K562 (cell line): ENCODE results near the gene KLF1. TPM values are rescaled to one million over a fixed set of nuclear protein-coding genes. Genes with fewer than 3 reads are reported as not detected.

ENCODE experiments used
- BCOR ChIP-seq: fragments of 450-650 bp; IDR thresholded peaks from 2 replicates; pipeline ENCODE4 v1.6.1; 2016
- BHLHE40 ChIP-seq: IDR thresholded peaks from 2 replicates; pipeline ENCODE4 v1.6.1; 2011; ENCODE audit warnings: low read length, improper control_type of control experiment
- CBFA2T2 ChIP-seq: fragments of 450-650 bp; conservative IDR thresholded peaks from 2 replicates; pipeline ENCODE4 v1.6.1; 2017; ENCODE audit warnings: mild to moderate bottlenecking
- CBX5 ChIP-seq: IDR thresholded peaks from 2 replicates; pipeline ENCODE4 v1.6.1; 2014; ENCODE audit warnings: low read depth, borderline replicate concordance
- CGGBP1 ChIP-seq: fragments of 250-450 bp; sonication (Bioruptor Pico); IDR thresholded peaks from 2 replicates; pipeline ENCODE4 v1.9.0; 2021; ENCODE audit warnings: mild to moderate bottlenecking
- CSDE1 ChIP-seq, 2 experiments: fragments of 450-650 bp; IDR thresholded peaks; 2 replicates each; pipeline ENCODE4 v1.6.1; 2016; ENCODE audit warnings: mild to moderate bottlenecking in 1 of 2
- FOXA1 ChIP-seq: fragments of 450-650 bp; IDR thresholded peaks from 2 replicates; pipeline ENCODE4 v1.6.1; 2016; ENCODE audit warnings: mild to moderate bottlenecking, borderline replicate concordance
- FOXJ2 ChIP-seq: fragments of 200-800 bp; sonication (Bioruptor generic); IDR thresholded peaks from 2 replicates; pipeline ENCODE4 v1.6.1; 2016; ENCODE audit warnings: missing genetic modification characterization, missing compliant biosample characterization
- GABPB1 ChIP-seq: sonication (generic); formaldehyde crosslinking; IDR thresholded peaks from 2 replicates; pipeline ENCODE4 v1.8.0; 2022; ENCODE audit warnings: mild to moderate bottlenecking, missing genetic modification reagents
- JUN ChIP-seq, 2 experiments: sonication (generic) in 1 of 2; formaldehyde crosslinking in 1 of 2; IDR thresholded peaks; 2 replicates each; pipeline versions ENCODE4 v1.6.1 to v1.8.0; 2012 to 2022; ENCODE audit warnings: borderline replicate concordance in 2 of 2, mild to moderate bottlenecking in 2 of 2, improper control_type of control experiment in 1 of 2, low read depth in 1 of 2, low read length in 1 of 2, missing genetic modification reagents in 1 of 2
- L3MBTL2 ChIP-seq: fragments of 450-650 bp; IDR thresholded peaks from 2 replicates; pipeline ENCODE4 v1.6.1; 2016; ENCODE audit warnings: mild to moderate bottlenecking, moderate library complexity
- NFYB ChIP-seq: IDR thresholded peaks from 2 replicates; pipeline ENCODE4 v1.6.1; 2011; ENCODE audit warnings: mild to moderate bottlenecking, moderate library complexity; ENCODE audit not compliant: insufficient read length; ENCODE audit errors: extremely low read depth
- POLR2G ChIP-seq: fragments of 200-400 bp; formaldehyde crosslinking; IDR thresholded peaks from 2 replicates; pipeline ENCODE4 v1.6.1; 2017; ENCODE audit warnings: low read depth, mild to moderate bottlenecking, antibody characterized with exemption, low read length, moderate library complexity
- RNF2 ChIP-seq: sonication (generic); IDR thresholded peaks from 2 replicates; pipeline ENCODE4 v1.6.1; 2016
- SIN3B ChIP-seq: fragments of 450-650 bp; IDR thresholded peaks from 2 replicates; pipeline ENCODE4 v1.6.1; 2017; ENCODE audit warnings: low read depth, mild to moderate bottlenecking, moderate library complexity
- TGIF2 ChIP-seq: sonication (generic); formaldehyde crosslinking; IDR thresholded peaks from 2 replicates; pipeline ENCODE4 v1.8.1; 2022; ENCODE audit warnings: mild to moderate bottlenecking, missing genetic modification reagents, moderate library complexity
- YY1 ChIP-seq, 3 experiments: IDR thresholded peaks; 2 replicates each; pipeline ENCODE4 v1.6.1; 2011; ENCODE audit warnings: low read length in 2 of 3, mild to moderate bottlenecking in 2 of 3, moderate library complexity in 2 of 3, borderline replicate concordance in 1 of 3, control low read depth in 1 of 3, low read depth in 1 of 3; ENCODE audit not compliant: insufficient read depth in 3 of 3, insufficient replicate concordance in 2 of 3, control insufficient read depth in 1 of 3, insufficient read length in 1 of 3; ENCODE audit errors: extremely low read depth in 1 of 3
- ZNF232 ChIP-seq: sonication (generic); formaldehyde crosslinking; IDR thresholded peaks from 2 replicates; pipeline ENCODE4 v1.8.0; 2022; ENCODE audit warnings: mild to moderate bottlenecking, missing genetic modification reagents
- ZNF436 ChIP-seq: fragments of 250-450, 450-650 bp; sonication (Bioruptor Pico); formaldehyde crosslinking; IDR thresholded peaks from 2 replicates; pipeline ENCODE4 v1.7.0; 2020; ENCODE audit warnings: mild to moderate bottlenecking
- ZNF511 ChIP-seq: sonication (generic); formaldehyde crosslinking; IDR thresholded peaks from 2 replicates; pipeline ENCODE4 v1.8.0; 2022; ENCODE audit warnings: mild to moderate bottlenecking, missing genetic modification reagents
- polyA plus RNA-seq, 8 experiments: library from polyadenylated mRNA; depleted of rRNA in 4 of 8; stranded (reverse) in 5 of 8; unstranded in 3 of 8; fragments of >200 nt; fragmentation: Nextera tagmentation in 2 of 8; fragmentation: Illumina TruSeq in 1 of 8; extraction: Ambion mirVana in 2 of 8; extraction: Trizol in 1 of 8; gene quantifications; 2 replicates each; pipeline versions ENCODE4 v1.2.1 to v1.2.3, GENCODE V29; 2011 to 2014; ENCODE audit warnings: inconsistent platforms in 1 of 8, missing spikeins in 1 of 8
- total RNA-seq, 7 experiments: library from RNA; depleted of rRNA in 6 of 7; stranded (reverse); fragments of >200 nt in 6 of 7; fragmentation: Illumina TruSeq in 2 of 7; extraction: Trizol in 2 of 7; gene quantifications; 2 replicates each; pipeline versions ENCODE4 v1.2.1 to v1.2.3, GENCODE V29; 2011 to 2021; ENCODE audit warnings: low replicate concordance in 1 of 7
- TF ChIP-seq, protein P1 (sequence below), 2 experiments: fragments of 450-650 bp; conservative IDR thresholded peaks; 2 replicates each; pipeline ENCODE4 v1.6.1; 2017; ENCODE audit warnings: mild to moderate bottlenecking in 2 of 2, moderate library complexity in 2 of 2
- TF ChIP-seq, protein P2 (sequence below): sonication (generic); formaldehyde crosslinking; IDR thresholded peaks from 2 replicates; pipeline ENCODE4 v1.8.0; 2022; ENCODE audit warnings: mild to moderate bottlenecking, missing genetic modification reagents

KLF1 gene
- total and polyA plus RNA-seq, 9 of the 15 experiments (the other 6 are each of a cell fraction or from before 2014, with no cell fraction given), result 8.4 to 163 (median 47.3) TPM

DNA sequence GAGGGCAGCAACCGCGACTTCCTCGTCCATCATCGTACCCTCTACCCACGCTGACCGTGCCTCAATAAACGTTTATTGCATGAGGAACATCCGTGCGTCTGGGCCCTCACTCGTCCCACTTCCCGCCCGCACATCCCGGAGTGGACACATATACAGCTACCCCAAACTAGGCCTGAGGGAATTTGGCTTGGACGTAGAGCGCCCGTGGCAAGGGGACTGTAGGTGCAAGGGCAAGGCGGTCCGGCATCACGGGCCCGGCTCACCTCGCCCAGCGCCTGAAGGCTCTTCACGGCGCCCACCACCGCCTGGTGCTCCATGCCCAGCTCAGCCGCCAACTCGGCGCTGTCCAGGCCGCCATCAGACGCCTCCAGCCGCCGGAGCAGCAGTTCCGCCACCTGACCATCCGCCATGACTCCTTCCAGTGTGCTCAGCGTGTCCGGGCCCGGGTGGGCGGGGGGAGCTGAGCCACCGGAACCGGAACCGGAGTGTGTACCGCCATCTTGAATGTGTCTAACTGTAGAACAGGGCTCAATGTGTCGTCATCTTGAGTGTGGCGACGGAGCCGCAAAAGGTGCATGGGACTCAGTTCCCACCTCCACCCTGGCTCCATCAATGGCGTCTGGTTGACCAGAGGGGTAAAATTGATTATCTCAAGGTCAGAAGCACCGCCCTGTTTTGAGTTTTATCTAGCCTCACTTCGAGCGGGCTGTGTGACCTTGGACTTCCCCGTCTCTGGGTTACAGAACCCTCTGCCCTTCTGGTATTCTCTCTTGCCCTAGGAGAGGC is 46.5 kb upstream of the KLF1 start, which contains the start of gene FARSA (continued):
- TF ChIP-seq FOXJ2 (tag), result no peak
- peak; percentile 99 for TF ChIP-seq POLR2G
- TF ChIP-seq CSDE1 (IDR thresholded peaks at IDR 0.05), result peak in 1 of 2 experiments; percentile 95; a peak in 2 of 4 replicates
- TF ChIP-seq YY1 (IDR thresholded peaks at IDR 0.05; ENCODE audit: borderline replicate concordance in 1 of 3, control insufficient read depth in 1 of 3, extremely low read depth in 1 of 3, insufficient read depth in 3 of 3, insufficient read length in 1 of 3, insufficient replicate concordance in 2 of 3, low read depth in 1 of 3, low read length in 2 of 3), result peak; percentile 99 to 100 (median 100)
- no peak; the same call in 1 of the 2 replicates for TF ChIP-seq BCOR
- TF ChIP-seq TGIF2 (CRISPR knock-in tag), result peak; percentile 63; the same call in 1 of the 2 replicates
- TF ChIP-seq RNF2, result no peak
- TF ChIP-seq ZNF511, result peak; percentile 25; the same call in 1 of the 2 replicates
- TF ChIP-seq NFYB, result no peak
- TF ChIP-seq GABPB1, result peak; percentile 97
- 0 out of 2 replicates have a peak, but pooled peaks have one; percentile 15 for TF ChIP-seq CGGBP1 (CRISPR knock-in tag)
- TF ChIP-seq BHLHE40, result peak; percentile 15
- no peak for TF ChIP-seq CBFA2T2
- TF ChIP-seq L3MBTL2, result 0 out of 2 replicates have a peak, but pooled peaks have one; percentile 35
- no peak for TF ChIP-seq FOXA1
- TF ChIP-seq, protein P1, sequence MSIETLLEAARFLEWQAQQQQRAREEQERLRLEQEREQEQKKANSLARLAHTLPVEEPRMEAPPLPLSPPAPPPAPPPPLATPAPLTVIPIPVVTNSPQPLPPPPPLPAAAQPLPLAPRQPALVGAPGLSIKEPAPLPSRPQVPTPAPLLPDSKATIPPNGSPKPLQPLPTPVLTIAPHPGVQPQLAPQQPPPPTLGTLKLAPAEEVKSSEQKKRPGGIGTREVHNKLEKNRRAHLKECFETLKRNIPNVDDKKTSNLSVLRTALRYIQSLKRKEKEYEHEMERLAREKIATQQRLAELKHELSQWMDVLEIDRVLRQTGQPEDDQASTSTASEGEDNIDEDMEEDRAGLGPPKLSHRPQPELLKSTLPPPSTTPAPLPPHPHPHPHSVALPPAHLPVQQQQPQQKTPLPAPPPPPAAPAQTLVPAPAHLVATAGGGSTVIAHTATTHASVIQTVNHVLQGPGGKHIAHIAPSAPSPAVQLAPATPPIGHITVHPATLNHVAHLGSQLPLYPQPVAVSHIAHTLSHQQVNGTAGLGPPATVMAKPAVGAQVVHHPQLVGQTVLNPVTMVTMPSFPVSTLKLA (conservative IDR thresholded peaks at IDR 0.05), result peak; percentile 73 to 89
- TF ChIP-seq CBX5, result peak; percentile 69
- TF ChIP-seq ZNF436 (CRISPR knock-in tag), result no peak
- TF ChIP-seq, protein P2, sequence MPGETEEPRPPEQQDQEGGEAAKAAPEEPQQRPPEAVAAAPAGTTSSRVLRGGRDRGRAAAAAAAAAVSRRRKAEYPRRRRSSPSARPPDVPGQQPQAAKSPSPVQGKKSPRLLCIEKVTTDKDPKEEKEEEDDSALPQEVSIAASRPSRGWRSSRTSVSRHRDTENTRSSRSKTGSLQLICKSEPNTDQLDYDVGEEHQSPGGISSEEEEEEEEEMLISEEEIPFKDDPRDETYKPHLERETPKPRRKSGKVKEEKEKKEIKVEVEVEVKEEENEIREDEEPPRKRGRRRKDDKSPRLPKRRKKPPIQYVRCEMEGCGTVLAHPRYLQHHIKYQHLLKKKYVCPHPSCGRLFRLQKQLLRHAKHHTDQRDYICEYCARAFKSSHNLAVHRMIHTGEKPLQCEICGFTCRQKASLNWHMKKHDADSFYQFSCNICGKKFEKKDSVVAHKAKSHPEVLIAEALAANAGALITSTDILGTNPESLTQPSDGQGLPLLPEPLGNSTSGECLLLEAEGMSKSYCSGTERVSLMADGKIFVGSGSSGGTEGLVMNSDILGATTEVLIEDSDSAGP (CRISPR knock-in tag), result 0 out of 2 replicates have a peak, but pooled peaks have one; percentile 36
- TF ChIP-seq JUN (IDR thresholded peaks at IDR 0.05; ENCODE audit: borderline replicate concordance, low read depth, low read length), result peak; percentile 44; the same call in 1 of the 2 replicates
- TF ChIP-seq JUN (CRISPR knock-in tag; IDR thresholded peaks at IDR 0.05; ENCODE audit: borderline replicate concordance), result no peak
- 0 out of 2 replicates have a peak, but pooled peaks have one; percentile 54 for TF ChIP-seq ZNF232 (CRISPR knock-in tag)
- TF ChIP-seq SIN3B, result peak; percentile 79; the same call in 1 of the 2 replicates
